Choroid plexus epithelial cell (primary cell): ENCODE data around the gene MGAT4A.
"Not testable (repeated sequence)": the region's sequence is repeated elsewhere in the genome, so short reads cannot be mapped to it uniquely, and the experiment has no call there.

ENCODE experiments used
- DNase-seq: peaks from one replicate; pipeline ENCODE4 v3.0.0-alpha.2; 2010; ENCODE audit warnings: low read depth
- H3K4me3 ChIP-seq: 2 replicates; pipeline ENCODE4 v1.5.1; 2011; ENCODE audit warnings: low read depth, mild to moderate bottlenecking, control low read depth, low read length, moderate library complexity
- TF ChIP-seq, protein P1 (sequence below): conservative IDR thresholded peaks from 2 replicates; pipeline ENCODE4 v1.5.1; 2011; ENCODE audit warnings: low read depth, mild to moderate bottlenecking, control low read depth, inconsistent platforms, low read length, moderate library complexity

Gene MGAT4A

DNA sequence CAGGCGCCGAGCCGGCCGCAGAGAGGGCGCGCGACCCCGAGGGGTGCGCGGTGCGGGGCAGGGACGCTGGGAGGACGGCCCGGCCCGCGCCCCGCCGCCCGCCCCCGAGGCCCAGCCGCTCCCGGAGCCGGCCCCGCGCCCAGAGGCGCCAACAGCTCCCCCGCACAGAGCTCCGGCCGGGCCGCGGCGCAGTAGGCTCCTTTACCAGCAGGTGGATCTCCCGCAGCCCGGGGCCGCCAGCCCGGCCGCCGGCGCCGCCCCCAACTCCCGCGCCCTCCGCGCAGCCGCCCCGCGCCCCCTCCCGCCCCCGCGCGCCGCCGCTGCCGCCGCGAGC lies 258 bp downstream of the MGAT4A start:
- H3K4me3 ChIP-seq: peak overlapping the region; percentile 24
- TF ChIP-seq, protein P1, sequence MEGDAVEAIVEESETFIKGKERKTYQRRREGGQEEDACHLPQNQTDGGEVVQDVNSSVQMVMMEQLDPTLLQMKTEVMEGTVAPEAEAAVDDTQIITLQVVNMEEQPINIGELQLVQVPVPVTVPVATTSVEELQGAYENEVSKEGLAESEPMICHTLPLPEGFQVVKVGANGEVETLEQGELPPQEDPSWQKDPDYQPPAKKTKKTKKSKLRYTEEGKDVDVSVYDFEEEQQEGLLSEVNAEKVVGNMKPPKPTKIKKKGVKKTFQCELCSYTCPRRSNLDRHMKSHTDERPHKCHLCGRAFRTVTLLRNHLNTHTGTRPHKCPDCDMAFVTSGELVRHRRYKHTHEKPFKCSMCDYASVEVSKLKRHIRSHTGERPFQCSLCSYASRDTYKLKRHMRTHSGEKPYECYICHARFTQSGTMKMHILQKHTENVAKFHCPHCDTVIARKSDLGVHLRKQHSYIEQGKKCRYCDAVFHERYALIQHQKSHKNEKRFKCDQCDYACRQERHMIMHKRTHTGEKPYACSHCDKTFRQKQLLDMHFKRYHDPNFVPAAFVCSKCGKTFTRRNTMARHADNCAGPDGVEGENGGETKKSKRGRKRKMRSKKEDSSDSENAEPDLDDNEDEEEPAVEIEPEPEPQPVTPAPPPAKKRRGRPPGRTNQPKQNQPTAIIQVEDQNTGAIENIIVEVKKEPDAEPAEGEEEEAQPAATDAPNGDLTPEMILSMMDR: peak; percentile 21
- peak; percentile 11 for DNase-seq

DNA sequence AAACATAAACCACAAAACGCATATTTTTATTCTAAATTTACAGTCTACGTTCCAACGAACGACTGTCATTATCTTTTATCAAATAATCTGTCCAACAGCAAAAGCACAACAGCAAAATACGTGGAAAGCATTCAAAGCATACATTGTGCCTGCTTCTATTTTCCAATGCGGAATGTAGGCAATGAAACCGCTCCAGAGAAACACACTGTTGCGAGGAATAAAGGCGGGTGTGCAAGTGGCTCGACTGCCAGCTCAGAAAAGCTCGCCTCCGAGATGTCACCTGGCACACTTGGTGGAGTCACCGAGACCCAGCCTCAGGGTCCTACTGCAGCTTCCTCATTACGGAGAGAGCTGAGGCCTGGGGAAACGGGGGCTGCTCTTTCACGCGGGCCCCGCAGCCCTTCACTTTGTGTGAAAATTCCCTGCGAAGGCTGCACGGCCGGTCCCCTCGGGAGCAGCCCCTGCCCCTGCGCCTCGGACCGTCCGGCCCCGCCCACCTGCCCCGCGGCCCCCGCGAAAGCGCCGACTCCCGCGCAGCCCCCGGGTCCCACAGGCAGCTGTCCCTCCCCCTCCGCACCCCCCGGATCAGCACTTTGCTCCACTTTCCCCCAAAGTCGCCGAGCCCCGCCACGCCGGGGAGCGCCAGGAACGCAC lies 752 bp downstream of the MGAT4A start:
- H3K4me3 ChIP-seq: peak overlapping the region; percentile 24
- TF ChIP-seq, protein P1: no peak
- no peak for DNase-seq

DNA sequence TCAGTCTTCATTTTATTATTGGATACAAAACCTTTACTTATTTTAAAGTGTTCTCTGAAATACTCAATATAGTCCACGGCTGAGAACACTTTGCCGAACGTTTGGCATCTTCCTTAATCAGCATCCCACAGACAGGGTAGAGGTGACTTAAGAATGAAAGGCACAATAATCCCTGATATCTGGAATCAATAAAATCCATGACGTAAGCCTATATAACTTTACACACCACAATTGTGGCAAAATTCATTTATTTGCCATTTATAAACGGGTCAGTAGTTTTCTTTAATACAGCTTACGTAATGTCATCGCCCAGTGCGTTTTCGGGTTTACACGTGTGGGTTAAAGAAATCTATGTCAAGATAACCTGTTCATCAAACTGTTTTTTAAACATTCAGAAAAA lies 1.3 kb downstream of the MGAT4A start:
- no peak for DNase-seq
- no peak overlapping the region for H3K4me3 ChIP-seq

DNA sequence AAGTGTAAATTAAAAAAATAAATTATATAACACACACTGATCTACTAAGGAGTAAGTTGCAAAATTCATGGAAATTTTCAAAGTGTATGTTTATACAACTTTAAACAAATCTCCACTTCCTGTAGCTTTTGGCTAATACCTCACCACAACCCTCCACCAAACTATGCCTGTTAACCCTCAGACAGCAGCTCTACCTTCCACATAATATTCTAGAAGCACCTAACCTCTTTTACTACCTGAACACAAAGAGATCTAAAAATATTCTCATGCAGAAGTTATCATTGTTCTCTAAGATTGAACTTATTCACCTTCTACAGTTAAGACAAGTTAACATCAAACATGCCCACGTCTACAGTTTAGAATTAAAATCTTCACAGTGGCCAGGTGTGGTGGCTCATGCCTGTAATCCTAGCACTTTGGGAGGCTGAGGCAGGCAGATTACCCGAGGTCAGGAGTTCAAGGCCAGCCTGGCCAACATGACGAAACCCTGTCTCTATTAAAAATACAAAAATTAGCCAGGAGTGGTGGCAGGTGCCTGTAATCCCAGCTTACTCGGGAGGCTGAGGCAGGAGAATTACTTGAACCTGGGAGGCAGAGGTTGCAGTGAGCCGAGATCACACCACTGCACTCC lies 2.7 kb downstream of the MGAT4A start:
- not testable (repeated sequence) for H3K4me3 ChIP-seq, DNase-seq

More for the DNA sequence above, 1.3 kb downstream of the MGAT4A start:
- TF ChIP-seq, protein P1: no peak

DNA sequence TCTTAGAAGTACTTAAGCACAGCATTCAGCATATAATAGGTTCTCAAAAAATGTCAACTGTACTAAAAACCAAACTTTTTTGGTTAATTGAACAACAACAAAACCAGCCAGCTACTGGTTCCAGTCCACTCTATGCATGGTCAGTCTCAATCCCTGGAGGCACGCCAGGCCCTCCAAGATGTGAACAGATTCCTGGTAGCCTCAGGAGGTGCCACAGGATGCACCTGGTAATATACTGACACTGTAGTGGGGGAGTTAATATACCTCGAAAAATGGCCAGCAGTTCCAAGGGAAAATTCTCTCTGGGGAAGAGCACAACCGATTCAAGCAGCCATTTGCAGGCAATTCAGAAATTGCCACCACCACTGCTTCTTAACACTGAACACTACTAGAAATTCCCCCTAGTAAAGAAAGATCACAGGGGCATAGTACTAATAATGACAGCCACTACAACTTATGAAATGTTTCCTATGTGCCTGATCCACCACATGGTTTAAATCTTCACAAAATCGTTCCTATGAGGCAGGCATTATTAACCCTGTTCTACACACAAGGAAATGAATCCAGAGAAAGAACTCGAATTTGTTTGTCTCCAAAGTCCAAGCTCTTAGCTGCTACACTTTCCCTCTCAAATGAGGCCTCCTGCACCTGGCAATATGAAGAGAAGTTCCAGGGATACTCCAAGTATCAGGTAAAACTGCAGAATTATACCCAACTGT lies 3.4 kb downstream of the MGAT4A start:
- TF ChIP-seq, protein P1: no peak
- H3K4me3 ChIP-seq: no peak overlapping the region
- no peak for DNase-seq

DNA sequence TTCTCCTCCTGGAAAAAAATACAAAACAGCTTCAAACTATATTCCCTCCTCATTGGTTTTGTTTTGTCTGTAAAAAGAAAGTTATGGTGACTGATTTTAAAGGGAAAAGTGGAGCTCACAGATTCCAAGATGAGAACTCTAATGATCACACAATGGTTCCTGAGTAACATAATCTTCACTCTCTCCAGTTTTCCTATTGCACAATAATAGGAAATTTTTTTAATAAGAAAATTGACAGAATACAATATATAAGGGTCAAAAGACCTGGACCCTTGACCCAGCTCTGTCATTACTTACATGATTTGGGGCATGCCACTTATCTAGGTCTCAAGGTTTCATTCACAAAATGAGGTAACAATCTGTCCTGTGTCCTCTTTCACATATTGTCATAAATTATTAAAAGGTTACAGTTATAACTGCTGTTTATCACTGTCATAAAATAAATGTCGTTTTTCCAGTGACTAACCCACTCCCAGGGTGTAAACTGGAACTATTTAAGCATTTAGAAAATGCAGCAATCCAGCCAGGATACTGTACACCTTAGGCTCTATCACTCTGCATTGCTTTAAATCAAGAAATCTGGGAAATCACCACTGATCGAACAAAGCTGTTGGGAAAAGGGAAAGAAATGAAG lies 4.1 kb downstream of the MGAT4A start:
- no peak overlapping the region for H3K4me3 ChIP-seq
- no peak for DNase-seq
- TF ChIP-seq, protein P1: no peak

DNA sequence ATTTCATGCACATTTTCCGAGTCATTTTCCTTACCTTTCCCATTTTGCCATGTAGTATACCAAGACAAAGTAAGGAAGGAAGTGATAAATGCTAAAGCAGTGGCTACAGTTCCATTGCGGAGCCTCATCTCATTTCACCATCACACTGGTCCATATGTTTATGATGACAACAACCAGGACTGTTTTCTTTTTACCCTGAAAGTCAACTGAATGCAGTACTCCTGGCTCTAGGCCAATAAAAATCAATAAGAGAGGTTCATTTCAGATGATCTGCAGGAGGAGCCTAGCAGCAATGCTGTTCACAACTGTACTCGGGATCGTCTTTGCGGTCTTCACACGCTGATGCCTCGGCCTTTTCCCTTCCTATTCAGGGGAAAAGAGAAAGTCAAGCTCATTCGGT lies 4.7 kb downstream of the MGAT4A start:
- H3K4me3 ChIP-seq: no peak overlapping the region
- DNase-seq: no peak
- TF ChIP-seq, protein P1: no peak
